ENCODE measurements around the gene CLEC2D.
"Not testable (repeated sequence)": the region's sequence is repeated elsewhere in the genome, so short reads cannot be mapped to it uniquely, and the experiment has no call there.

The CLEC2D gene

DNA sequence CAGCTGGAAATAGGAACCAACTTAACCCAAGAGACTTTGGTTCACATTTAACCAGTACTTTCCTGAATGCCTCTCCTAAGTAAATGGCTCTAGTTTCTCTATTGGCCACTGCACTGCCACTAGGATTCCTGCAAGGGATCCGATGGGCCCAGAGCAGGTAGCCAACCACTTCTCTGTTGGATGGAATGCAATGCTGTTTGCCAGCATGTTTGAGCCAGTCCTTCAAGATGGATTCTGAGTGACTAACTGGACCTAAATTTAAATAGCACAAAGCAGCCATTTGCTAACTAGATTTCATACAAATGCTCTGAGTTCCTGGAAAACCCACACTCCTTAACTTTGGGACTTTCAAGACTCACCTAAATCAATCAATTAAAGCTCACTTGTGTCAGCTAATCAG lies 9.5 kb upstream of the CLEC2D start:
- DNase-seq (ENCODE audit: low spot score) = no peak

DNA sequence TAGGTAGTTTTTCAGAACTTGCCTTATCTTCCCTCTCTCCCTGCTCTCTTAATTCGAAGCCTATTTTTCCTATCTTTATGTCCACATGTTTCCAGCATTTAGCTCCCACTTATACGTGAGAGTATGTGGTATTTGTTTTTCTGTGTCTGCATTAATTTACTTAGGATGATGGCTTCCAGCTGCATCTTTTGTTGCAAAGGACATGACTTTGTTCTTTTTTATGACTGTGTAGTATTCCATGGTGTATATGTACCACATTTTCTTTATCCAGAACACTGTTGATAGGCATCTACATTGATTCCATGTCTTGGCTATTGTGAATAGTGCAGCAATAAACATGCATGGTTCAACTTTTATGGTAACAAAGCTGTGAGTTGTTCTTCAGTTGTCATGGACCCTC lies 7.8 kb upstream of the CLEC2D start:
- DNase-seq (ENCODE audit: low spot score) = no peak

- DNase-seq (ENCODE audit: low spot score) = no peak
Measured at GRCh38 chr12:9662488-9662887, 7.0 kb upstream of the CLEC2D start.

GRCh38 chr12:9667403-9668160 lies 1.9 kb upstream of the CLEC2D start:
- no peak for DNase-seq (ENCODE audit: low spot score)

DNA sequence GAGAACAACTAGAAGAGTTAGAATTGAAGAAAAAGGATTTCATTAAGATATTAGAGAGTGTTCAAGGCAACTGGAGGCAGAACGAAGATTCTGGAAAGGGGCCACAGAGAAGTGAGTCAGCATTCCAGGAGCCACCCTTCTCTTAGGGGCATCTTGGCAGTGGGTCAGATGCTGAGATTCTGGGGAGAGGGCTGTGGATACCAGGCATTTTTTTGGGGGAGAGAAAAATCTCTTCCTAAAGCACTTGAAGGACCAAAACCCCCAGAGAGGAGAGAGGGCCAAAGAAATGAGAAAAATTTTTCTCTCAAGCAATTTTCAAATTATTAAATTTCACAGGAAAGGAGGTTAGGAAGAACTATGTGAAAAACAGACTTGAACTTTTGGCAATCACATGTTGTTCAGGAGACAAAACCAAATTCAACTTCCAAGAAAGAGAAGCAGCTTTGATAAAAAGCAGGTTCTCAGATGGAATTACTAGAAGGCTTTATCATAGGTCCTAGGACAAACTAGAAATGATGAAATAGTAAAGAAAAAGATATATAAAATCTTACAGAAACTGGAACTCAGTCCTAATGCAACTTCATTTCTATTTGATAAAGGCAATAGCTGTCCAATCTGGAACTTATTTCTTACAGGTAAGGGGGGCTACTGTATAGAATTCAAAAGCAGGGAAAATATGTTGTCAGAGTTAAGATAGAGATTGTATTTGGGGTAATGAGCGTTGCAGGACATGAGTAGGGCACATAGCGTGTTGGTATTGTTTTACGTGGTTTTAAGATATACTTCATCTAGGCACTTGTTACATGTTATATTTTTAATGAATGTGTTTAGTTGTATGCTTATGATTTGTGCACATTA lies 1.1 kb upstream of the CLEC2D start:
- DNase-seq (ENCODE audit: low spot score) = no peak

DNA sequence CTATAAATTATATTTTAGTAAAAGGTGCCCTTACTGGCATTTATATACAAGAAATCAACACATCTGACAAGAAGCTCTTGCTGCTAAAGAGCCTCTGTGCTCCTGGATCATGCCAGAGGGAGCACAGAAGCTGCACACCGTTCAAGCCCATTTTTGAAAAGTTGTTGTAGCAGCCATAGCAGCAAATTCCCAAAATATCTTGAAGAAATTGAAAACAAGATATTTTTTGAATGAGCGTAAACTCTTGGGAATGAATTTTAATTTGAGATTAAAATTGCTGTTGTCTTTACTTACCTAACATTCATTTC lies 540 bp upstream of the CLEC2D start:
- no peak for DNase-seq (ENCODE audit: low spot score)

DNA sequence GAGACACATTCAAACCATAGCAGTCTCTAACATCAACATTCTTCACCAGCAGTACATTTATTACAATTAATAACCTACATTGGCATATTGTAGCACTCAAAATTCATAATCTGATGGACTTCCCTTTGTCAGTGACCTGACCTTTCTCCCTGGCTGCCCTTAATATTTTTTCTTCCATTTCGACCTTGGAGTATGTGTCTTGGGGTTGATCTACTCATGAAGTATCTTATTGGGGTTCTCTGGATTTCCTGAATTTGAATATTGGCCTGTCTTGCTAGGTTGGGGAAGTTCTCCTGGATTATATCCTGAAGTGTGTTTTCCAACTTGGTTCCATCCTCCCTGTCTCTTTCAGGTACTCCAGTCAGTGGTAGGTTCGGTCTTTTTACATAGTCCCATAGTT lies 2.8 kb downstream of the CLEC2D start:
- DNase-seq (ENCODE audit: low spot score) = not testable (repeated sequence)

- DNase-seq (ENCODE audit: low spot score) = peak; percentile 66
Measured at GRCh38 chr12:9673404-9674225, 4.1 kb downstream of the CLEC2D start.

- no peak for DNase-seq (ENCODE audit: low spot score)
Measured at GRCh38 chr12:9674226-9674590, 4.7 kb downstream of the CLEC2D start.

- not testable (repeated sequence) for DNase-seq (ENCODE audit: low spot score)
Measured at GRCh38 chr12:9682508-9682907, 13.0 kb downstream of the CLEC2D start.

- not testable (repeated sequence) for DNase-seq (ENCODE audit: low spot score)
Measured at GRCh38 chr12:9682949-9683348, 13.4 kb downstream of the CLEC2D start.

DNA sequence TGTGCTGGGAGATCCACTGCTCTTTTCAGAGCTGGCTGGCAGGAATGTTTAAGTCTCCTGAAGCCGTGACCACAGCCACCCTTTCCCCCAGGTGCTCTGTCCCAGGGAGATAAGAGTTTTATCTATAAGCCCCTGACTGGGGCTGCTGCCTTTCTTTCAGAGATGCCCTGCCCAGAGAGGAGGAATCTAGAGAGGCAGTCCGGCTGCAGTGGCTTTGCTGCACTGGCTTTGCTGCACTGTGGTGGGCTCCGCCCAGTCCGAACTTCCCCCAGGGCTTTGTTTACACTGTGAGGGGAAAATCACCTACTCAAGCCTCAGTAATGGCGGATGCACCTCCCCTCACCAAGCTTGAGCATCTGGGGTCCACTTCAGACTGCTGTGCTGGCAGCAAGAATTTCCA lies 15.9 kb downstream of the CLEC2D start:
- not testable (repeated sequence) for DNase-seq (ENCODE audit: low spot score)

- DNase-seq (ENCODE audit: low spot score) = no peak
Measured at GRCh38 chr12:9685915-9686314, 16.4 kb downstream of the CLEC2D start.

GRCh38 chr12:9687228-9687627 lies 17.7 kb downstream of the CLEC2D start:
- DNase-seq (ENCODE audit: low spot score) = no peak

GRCh38 chr12:9692909-9693308 lies 23.4 kb downstream of the CLEC2D start:
- no peak for DNase-seq (ENCODE audit: low spot score)

DNA sequence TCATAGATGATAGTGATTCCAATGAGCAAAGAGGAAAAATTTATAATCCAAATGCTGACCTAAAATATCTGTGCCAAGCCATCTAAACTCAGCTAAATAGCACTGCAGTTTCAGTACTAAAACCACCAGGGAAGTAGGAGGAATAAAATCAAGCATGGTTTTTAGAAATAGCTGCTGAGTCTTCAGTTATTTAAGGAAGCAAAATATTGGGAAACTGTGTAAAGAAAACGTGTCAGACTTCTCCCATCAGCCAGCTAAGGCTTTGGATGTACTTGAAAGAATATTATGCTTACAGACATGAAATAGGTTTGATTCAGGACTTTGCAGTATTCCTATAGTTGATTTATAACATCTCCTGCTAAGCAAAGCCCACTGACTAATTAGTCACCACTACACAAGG lies 24.7 kb downstream of the CLEC2D start:
- no peak for DNase-seq (ENCODE audit: low spot score)

- DNase-seq (ENCODE audit: low spot score) = not testable (repeated sequence)
Measured at GRCh38 chr12:9695150-9695549, 25.6 kb downstream of the CLEC2D start.

- not testable (repeated sequence) for DNase-seq (ENCODE audit: low spot score)
Measured at GRCh38 chr12:9695661-9696060, 26.1 kb downstream of the CLEC2D start.

GRCh38 chr12:9697619-9698018 lies 28.1 kb downstream of the CLEC2D start:
- no peak for DNase-seq (ENCODE audit: low spot score)

DNA sequence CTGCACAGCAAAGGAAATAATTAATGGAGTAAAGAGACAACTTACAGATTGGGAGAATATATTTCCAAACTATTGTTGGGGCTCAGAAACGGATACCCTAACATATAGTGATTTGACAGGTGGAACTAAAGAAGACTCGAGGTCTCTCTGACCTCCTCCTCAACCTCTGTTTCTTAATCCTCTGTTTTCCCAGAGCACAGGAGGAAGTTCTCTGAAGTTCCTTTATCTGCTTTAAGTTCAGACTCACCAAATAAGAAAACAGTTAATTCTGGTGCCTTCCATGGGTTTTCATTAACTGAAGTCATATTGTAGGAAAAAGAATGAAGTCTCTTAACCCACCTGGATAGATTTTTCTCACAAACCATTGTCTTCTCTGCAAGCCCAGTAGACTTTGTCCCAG lies 29.2 kb downstream of the CLEC2D start:
- DNase-seq (ENCODE audit: low spot score) = no peak

GRCh38 chr12:9699269-9699897 lies 29.9 kb downstream of the CLEC2D start:
- no peak for DNase-seq (ENCODE audit: low spot score)

- DNase-seq (ENCODE audit: low spot score) = peak; percentile 34
Measured at GRCh38 chr12:9699898-9700605, 30.5 kb downstream of the CLEC2D start.

All from kidney capillary endothelial cell (primary cell).